CD4-positive, alpha-beta T cell treated with Interleukin-17A for 1 hour (primary cell): ENCODE measurements around the gene PDCL2.

Experiments
- DNase-seq: peaks from one replicate; pipeline ENCODE4 v3.0.0-alpha.2; 2020

Gene PDCL2

DNA sequence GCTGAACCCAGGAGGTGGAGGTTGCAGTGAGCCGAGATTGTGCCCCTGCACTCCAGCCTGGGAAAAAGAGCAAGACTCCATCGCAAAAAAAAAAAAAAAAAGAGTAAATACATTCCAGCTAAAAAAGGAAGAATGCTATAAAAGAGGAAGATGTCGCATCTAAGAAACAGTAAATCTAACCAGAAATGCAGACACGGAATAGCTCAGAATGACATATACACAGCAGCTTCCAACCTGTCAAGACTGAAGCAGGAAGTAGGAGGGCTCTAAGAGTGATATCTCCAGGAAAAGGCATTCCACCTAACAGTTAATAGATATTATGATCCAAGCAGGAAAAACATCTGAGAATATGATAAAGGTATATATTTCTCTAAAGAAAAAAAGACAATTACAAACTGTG is 61.4 kb downstream of the PDCL2 start:
- no peak for DNase-seq

DNA sequence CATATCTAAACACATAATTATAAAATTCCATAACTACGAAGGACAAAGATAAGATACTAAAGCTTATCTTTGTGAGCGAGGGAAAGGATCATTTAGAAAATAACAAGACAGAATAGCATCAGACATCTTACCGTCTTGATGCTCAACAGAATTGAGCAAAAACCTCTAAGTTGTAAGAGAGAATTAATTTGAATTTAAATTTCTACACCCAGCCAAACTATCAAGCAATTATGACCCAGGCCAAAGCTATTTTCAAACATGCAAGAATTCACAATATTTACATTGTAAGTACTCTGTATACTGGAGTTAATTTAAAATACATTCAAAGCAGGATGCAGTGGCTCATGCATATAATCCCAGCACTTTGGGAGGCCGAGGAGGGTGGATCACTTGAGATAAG is 61.9 kb downstream of the PDCL2 start:
- DNase-seq, result no peak

DNA sequence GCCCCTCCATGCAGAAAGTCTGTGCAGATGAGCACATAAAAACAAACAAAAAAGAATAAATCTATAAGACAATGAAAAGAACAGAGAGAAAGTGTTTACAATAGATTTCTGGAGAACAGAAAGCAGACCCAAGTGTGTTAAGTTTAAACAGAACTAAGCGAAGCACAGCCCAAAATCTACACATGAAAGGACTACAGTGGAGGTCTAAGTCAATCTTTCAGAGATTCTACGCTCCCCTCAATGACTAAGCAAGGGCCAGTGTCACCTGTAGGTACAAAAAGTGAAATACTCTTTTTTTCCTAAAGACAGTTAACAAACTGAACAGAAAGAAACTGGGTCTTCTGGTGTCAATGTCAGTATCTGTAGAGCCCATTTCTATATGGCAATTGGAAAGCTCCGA is 63.6 kb downstream of the PDCL2 start:
- DNase-seq, result no peak

DNA sequence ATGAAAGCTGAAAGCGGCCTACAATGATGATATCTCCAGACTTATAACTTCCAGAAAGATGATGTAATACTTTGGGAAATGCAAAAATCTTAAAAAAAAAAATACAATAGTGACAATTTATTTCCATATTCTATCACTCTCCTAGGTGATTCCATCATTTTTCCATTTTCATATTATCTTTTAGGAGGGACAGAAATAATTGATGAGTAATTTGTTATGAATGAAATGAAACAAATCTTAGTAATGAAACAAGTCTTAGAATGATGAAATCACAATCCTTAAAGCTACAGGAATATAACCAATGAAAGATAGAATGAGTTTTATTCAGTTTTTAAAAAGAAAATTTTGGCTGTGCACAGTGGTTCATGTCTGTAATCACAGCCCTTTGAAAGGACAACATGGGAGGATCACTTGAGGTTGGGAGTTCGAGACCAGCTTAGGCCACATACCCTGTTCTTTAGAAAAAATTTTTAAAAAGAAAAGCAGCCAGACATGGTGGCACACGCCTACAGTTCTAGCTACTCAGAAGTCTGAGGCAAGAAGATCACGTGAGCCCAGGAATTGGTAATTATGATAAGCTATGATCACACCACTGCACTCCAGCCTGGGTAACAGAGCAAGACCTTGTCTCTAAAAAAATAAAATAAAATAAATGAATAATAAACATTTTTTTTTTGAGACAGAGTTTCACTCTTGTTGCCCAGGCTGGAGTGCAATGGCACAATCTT is 67.0 kb downstream of the PDCL2 start:
- no peak for DNase-seq

GRCh38 chr4:55518442-55518841 is 73.6 kb downstream of the PDCL2 start:
- no peak for DNase-seq

- DNase-seq, result no peak
Observed at GRCh38 chr4:55517526-55518229, 74.4 kb downstream of the PDCL2 start.

- no peak for DNase-seq
Observed at GRCh38 chr4:55512922-55513571, 79.0 kb downstream of the PDCL2 start.

DNA sequence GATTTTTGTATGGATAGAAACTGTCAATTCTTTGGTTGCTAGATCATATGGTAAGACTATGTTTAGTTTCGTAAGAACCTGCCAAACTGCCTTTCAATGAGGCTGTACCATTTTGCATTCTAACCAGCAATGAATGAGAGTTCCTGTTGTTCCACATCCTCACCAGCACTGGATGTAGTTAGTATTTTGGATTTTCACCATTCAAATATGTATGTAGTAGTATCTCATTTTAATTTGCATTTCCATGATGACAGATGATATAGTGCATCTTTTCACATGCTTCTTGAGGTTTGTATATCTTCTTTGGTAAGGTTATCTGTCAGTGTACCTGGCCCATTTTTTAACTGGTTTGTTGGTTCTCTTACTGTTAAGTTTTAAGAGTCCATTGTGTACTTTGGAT is 80.0 kb downstream of the PDCL2 start:
- no peak for DNase-seq

GRCh38 chr4:55510685-55511084 is 81.4 kb downstream of the PDCL2 start:
- DNase-seq, result no peak

GRCh38 chr4:55509266-55509665 is 82.8 kb downstream of the PDCL2 start:
- no peak for DNase-seq

DNA sequence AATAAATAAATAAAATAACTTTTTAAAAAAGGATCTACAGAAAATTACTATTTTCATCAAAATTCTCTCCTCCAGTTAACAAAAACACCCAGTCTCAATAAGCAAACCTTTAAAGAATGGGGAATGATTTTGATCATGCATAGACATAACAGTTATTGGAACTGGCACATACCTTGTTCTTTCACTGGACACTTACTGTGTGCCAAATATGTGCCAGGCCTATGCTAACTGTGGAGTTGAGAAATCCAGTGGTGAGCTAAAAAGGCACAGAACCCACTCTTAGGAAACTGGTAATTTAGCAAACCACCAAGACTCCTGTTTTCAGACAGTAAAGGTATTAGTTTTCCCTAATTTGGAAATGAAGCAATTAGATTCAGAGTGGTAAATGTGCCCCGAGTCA is 84.4 kb downstream of the PDCL2 start:
- DNase-seq, result no peak
